ENCODE measurements around the gene GSN.

DNA sequence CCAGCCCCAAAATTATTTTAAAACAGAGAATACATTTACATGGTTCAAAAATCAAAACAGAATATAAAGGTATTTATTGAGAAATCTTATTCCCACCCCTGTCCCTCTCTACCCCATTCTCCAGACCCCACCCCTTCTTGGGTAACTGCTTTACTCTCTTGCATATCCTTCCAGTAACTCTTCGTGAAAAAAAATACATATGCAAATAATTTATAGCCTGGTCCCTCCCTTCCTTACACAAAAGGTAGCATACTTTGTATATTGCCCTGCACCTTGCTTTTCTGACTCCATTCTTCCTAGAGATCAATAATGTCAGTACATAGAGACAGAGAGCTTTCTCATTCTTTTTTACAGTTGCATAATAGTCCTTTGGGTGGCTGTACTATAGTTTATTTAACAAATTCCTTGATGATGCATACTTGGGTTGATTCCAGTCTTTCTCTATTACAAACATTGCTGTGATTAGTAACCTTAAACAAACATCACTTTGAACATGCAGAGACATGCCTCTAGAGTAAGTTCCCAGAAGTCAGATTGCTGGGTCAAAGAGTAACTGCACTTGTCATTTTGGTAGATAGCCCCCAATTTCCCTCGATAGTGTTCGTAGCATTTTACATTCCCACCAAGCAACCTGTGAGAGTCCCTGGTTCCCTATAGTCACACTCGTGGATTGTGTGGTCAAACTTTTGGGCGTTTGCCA is 54.2 kb downstream of the GSN start:
- TF ChIP-seq POLR2A (conservative IDR thresholded peaks at IDR 0.05) (no peak), ZNF133 (CRISPR knock-in tag; IDR thresholded peaks at IDR 0.05) (no peak), NFE2L1 (tag; IDR thresholded peaks at IDR 0.05; ENCODE audit: borderline replicate concordance, low read depth) (no peak), SP1 (CRISPR knock-in tag; IDR thresholded peaks at IDR 0.05) (no peak), CHD2 (IDR thresholded peaks at IDR 0.05; ENCODE audit: low read depth, low read length) (no peak), NFATC3 (IDR thresholded peaks at IDR 0.05) (no peak), ZNF174 (CRISPR knock-in tag; IDR thresholded peaks at IDR 0.05) (no peak), GABPB1 (CRISPR knock-in tag; IDR thresholded peaks at IDR 0.05) (no peak)
- TF ChIP-seq, protein P1, sequence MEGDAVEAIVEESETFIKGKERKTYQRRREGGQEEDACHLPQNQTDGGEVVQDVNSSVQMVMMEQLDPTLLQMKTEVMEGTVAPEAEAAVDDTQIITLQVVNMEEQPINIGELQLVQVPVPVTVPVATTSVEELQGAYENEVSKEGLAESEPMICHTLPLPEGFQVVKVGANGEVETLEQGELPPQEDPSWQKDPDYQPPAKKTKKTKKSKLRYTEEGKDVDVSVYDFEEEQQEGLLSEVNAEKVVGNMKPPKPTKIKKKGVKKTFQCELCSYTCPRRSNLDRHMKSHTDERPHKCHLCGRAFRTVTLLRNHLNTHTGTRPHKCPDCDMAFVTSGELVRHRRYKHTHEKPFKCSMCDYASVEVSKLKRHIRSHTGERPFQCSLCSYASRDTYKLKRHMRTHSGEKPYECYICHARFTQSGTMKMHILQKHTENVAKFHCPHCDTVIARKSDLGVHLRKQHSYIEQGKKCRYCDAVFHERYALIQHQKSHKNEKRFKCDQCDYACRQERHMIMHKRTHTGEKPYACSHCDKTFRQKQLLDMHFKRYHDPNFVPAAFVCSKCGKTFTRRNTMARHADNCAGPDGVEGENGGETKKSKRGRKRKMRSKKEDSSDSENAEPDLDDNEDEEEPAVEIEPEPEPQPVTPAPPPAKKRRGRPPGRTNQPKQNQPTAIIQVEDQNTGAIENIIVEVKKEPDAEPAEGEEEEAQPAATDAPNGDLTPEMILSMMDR (IDR thresholded peaks at IDR 0.05 in 2 of 3, conservative IDR thresholded peaks at IDR 0.05 in 1 of 3; ENCODE audit: insufficient read depth in 2 of 3, low read depth in 1 of 3, low read length in 3 of 3) = no peak
- TF ChIP-seq, protein P2, sequence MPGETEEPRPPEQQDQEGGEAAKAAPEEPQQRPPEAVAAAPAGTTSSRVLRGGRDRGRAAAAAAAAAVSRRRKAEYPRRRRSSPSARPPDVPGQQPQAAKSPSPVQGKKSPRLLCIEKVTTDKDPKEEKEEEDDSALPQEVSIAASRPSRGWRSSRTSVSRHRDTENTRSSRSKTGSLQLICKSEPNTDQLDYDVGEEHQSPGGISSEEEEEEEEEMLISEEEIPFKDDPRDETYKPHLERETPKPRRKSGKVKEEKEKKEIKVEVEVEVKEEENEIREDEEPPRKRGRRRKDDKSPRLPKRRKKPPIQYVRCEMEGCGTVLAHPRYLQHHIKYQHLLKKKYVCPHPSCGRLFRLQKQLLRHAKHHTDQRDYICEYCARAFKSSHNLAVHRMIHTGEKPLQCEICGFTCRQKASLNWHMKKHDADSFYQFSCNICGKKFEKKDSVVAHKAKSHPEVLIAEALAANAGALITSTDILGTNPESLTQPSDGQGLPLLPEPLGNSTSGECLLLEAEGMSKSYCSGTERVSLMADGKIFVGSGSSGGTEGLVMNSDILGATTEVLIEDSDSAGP (CRISPR knock-in tag; IDR thresholded peaks at IDR 0.05) = no peak
- TF ChIP-seq, protein P3, sequence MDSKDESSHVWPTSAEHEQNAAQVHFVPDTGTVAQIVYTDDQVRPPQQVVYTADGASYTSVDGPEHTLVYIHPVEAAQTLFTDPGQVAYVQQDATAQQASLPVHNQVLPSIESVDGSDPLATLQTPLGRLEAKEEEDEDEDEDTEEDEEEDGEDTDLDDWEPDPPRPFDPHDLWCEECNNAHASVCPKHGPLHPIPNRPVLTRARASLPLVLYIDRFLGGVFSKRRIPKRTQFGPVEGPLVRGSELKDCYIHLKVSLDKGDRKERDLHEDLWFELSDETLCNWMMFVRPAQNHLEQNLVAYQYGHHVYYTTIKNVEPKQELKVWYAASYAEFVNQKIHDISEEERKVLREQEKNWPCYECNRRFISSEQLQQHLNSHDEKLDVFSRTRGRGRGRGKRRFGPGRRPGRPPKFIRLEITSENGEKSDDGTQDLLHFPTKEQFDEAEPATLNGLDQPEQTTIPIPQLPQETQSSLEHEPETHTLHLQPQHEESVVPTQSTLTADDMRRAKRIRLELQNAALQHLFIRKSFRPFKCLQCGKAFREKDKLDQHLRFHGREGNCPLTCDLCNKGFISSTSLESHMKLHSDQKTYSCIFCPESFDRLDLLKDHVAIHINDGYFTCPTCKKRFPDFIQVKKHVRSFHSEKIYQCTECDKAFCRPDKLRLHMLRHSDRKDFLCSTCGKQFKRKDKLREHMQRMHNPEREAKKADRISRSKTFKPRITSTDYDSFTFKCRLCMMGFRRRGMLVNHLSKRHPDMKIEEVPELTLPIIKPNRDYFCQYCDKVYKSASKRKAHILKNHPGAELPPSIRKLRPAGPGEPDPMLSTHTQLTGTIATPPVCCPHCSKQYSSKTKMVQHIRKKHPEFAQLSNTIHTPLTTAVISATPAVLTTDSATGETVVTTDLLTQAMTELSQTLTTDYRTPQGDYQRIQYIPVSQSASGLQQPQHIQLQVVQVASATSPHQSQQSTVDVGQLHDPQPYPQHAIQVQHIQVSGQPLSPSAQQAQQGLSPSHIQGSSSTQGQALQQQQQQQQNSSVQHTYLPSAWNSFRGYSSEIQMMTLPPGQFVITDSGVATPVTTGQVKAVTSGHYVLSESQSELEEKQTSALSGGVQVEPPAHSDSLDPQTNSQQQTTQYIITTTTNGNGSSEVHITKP (IDR thresholded peaks at IDR 0.05; ENCODE audit: partially characterized antibody) = no peak
- TF ChIP-seq, protein P4, sequence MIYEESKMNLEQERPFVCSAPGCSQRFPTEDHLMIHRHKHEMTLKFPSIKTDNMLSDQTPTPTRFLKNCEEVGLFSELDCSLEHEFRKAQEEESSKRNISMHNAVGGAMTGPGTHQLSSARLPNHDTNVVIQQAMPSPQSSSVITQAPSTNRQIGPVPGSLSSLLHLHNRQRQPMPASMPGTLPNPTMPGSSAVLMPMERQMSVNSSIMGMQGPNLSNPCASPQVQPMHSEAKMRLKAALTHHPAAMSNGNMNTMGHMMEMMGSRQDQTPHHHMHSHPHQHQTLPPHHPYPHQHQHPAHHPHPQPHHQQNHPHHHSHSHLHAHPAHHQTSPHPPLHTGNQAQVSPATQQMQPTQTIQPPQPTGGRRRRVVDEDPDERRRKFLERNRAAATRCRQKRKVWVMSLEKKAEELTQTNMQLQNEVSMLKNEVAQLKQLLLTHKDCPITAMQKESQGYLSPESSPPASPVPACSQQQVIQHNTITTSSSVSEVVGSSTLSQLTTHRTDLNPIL (CRISPR knock-in tag; IDR thresholded peaks at IDR 0.05) = no peak
- TF ChIP-seq, protein P5, sequence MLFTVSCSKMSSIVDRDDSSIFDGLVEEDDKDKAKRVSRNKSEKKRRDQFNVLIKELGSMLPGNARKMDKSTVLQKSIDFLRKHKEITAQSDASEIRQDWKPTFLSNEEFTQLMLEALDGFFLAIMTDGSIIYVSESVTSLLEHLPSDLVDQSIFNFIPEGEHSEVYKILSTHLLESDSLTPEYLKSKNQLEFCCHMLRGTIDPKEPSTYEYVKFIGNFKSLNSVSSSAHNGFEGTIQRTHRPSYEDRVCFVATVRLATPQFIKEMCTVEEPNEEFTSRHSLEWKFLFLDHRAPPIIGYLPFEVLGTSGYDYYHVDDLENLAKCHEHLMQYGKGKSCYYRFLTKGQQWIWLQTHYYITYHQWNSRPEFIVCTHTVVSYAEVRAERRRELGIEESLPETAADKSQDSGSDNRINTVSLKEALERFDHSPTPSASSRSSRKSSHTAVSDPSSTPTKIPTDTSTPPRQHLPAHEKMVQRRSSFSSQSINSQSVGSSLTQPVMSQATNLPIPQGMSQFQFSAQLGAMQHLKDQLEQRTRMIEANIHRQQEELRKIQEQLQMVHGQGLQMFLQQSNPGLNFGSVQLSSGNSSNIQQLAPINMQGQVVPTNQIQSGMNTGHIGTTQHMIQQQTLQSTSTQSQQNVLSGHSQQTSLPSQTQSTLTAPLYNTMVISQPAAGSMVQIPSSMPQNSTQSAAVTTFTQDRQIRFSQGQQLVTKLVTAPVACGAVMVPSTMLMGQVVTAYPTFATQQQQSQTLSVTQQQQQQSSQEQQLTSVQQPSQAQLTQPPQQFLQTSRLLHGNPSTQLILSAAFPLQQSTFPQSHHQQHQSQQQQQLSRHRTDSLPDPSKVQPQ (CRISPR knock-in tag; IDR thresholded peaks at IDR 0.05; ENCODE audit: borderline replicate concordance) = no peak
- TF ChIP-seq, protein P6, sequence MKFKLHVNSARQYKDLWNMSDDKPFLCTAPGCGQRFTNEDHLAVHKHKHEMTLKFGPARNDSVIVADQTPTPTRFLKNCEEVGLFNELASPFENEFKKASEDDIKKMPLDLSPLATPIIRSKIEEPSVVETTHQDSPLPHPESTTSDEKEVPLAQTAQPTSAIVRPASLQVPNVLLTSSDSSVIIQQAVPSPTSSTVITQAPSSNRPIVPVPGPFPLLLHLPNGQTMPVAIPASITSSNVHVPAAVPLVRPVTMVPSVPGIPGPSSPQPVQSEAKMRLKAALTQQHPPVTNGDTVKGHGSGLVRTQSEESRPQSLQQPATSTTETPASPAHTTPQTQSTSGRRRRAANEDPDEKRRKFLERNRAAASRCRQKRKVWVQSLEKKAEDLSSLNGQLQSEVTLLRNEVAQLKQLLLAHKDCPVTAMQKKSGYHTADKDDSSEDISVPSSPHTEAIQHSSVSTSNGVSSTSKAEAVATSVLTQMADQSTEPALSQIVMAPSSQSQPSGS (CRISPR knock-in tag; IDR thresholded peaks at IDR 0.05) = no peak

Measured in K562 (cell line).